ENCODE data around the gene CBLB. TPM values are rescaled to one million over a fixed set of nuclear protein-coding genes. Genes with fewer than 3 reads are reported as not detected.
A peak's percentile ranks its signal among the peaks of the same experiment; 100 is the strongest.

Gene CBLB
- total and polyA plus RNA-seq, 9 of the 15 experiments (the other 6 are each of a cell fraction or from before 2014, with no cell fraction given) = 1.8 to 8.1 (median 5.3) TPM

DNA sequence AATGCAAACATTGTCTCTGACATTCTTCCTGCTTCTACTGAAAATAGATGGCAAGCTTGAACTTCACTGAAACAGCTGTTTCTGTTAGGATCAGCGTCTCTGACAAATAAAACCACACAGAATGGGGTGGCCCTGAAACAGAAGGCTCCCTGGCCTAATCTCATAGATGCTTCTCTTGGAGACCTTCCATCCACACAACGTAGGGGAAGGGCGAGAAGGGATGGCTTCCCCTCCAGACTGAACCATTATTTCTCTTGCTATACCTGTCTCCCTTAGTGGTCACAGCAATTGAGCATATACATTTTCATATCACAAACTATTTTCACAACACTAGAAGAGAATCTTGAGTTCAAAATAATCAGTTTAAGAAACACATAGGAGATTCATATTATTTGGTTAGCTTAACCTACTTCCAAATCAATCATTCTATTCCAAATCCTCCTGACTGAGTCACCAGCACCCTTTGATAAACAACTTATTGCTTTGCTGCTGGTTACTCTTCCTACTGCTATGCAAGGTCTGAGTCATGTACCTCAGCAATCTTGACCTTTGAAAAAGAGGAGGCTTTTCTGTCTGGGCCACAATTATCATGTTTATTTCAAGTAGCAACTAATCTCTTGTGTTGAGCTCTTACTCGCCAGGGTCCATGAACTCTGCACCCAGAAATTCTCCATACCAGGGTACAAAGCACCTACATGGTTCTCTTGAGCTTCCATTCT lies 45.5 kb downstream of the CBLB start (continued):
- TF ChIP-seq FOSL1 (tag; conservative IDR thresholded peaks at IDR 0.05) (peak; percentile 73), MTA1 (IDR thresholded peaks at IDR 0.05; ENCODE audit: borderline replicate concordance) (no peak), CBFA2T2 (conservative IDR thresholded peaks at IDR 0.05) (no peak), CCNT2 (IDR thresholded peaks at IDR 0.05; ENCODE audit: borderline replicate concordance, extremely low read depth, insufficient read length, low read depth, low read length) (no peak)
- TF ChIP-seq, protein P1, sequence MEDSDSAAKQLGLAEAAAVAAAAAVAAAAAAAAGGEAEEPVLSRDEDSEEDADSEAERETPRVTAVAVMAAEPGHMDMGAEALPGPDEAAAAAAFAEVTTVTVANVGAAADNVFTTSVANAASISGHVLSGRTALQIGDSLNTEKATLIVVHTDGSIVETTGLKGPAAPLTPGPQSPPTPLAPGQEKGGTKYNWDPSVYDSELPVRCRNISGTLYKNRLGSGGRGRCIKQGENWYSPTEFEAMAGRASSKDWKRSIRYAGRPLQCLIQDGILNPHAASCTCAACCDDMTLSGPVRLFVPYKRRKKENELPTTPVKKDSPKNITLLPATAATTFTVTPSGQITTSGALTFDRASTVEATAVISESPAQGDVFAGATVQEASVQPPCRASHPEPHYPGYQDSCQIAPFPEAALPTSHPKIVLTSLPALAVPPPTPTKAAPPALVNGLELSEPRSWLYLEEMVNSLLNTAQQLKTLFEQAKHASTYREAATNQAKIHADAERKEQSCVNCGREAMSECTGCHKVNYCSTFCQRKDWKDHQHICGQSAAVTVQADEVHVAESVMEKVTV (CRISPR knock-in tag; IDR thresholded peaks at IDR 0.05) = no peak
- TF ChIP-seq, protein P2, sequence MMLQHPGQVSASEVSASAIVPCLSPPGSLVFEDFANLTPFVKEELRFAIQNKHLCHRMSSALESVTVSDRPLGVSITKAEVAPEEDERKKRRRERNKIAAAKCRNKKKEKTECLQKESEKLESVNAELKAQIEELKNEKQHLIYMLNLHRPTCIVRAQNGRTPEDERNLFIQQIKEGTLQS (IDR thresholded peaks at IDR 0.05) = peak; percentile 50
- TF ChIP-seq, protein P2 (CRISPR knock-in tag; conservative IDR thresholded peaks at IDR 0.05) = no peak
- TF ChIP-seq, protein P3, sequence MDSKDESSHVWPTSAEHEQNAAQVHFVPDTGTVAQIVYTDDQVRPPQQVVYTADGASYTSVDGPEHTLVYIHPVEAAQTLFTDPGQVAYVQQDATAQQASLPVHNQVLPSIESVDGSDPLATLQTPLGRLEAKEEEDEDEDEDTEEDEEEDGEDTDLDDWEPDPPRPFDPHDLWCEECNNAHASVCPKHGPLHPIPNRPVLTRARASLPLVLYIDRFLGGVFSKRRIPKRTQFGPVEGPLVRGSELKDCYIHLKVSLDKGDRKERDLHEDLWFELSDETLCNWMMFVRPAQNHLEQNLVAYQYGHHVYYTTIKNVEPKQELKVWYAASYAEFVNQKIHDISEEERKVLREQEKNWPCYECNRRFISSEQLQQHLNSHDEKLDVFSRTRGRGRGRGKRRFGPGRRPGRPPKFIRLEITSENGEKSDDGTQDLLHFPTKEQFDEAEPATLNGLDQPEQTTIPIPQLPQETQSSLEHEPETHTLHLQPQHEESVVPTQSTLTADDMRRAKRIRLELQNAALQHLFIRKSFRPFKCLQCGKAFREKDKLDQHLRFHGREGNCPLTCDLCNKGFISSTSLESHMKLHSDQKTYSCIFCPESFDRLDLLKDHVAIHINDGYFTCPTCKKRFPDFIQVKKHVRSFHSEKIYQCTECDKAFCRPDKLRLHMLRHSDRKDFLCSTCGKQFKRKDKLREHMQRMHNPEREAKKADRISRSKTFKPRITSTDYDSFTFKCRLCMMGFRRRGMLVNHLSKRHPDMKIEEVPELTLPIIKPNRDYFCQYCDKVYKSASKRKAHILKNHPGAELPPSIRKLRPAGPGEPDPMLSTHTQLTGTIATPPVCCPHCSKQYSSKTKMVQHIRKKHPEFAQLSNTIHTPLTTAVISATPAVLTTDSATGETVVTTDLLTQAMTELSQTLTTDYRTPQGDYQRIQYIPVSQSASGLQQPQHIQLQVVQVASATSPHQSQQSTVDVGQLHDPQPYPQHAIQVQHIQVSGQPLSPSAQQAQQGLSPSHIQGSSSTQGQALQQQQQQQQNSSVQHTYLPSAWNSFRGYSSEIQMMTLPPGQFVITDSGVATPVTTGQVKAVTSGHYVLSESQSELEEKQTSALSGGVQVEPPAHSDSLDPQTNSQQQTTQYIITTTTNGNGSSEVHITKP (IDR thresholded peaks at IDR 0.05; ENCODE audit: partially characterized antibody) = peak; percentile 59

All from K562 (cell line).